IPS-11a (cell line): ENCODE data around the gene CPT2.

Experiments
- H3K4me3 ChIP-seq: one replicate; pipeline ENCODE4 v1.5.1; 2013; ENCODE audit warnings: low read depth, low read length, control low read depth

The CPT2 gene

GRCh38 chr1:53214376-53214940 is 17.8 kb downstream of the CPT2 start:
- H3K4me3 ChIP-seq: no peak overlapping the region

GRCh38 chr1:53218201-53218600 is 21.6 kb downstream of the CPT2 start:
- no peak overlapping the region for H3K4me3 ChIP-seq

- peak overlapping the region; percentile 98 for H3K4me3 ChIP-seq
These were observed 23.1 kb downstream of the CPT2 start for GRCh38 chr1:53219711-53220110.

GRCh38 chr1:53220171-53220961 is 23.7 kb downstream of the CPT2 start, which contains the start of gene CZIB:
Gene CZIB, minus strand, starts transcription at chr1:53220634. Its CDS starts 59 bp downstream, at chr1:53220575.
- H3K4me3 ChIP-seq: peak within 1 kb of the TSS; percentile 98

- peak overlapping the region; percentile 98 for H3K4me3 ChIP-seq
These were observed 24.3 kb downstream of the CPT2 start for GRCh38 chr1:53220962-53221286.

- H3K4me3 ChIP-seq: peak overlapping the region; percentile 99
These were observed 41.0 kb downstream of the CPT2 start for GRCh38 chr1:53237638-53238037.

GRCh38 chr1:53238197-53239155 is 41.9 kb downstream of the CPT2 start, which contains the start of gene MAGOH:
Gene MAGOH, minus strand, starts transcription at chr1:53238518. Its CDS starts 70 bp downstream, at chr1:53238448.
- H3K4me3 ChIP-seq: peak within 1 kb of the TSS; percentile 99

- H3K4me3 ChIP-seq: no peak overlapping the region
These were observed 45.2 kb downstream of the CPT2 start for GRCh38 chr1:53241828-53242227.

GRCh38 chr1:53242381-53242780 is 45.8 kb downstream of the CPT2 start:
- no peak overlapping the region for H3K4me3 ChIP-seq

GRCh38 chr1:53244141-53244540 is 47.5 kb downstream of the CPT2 start:
- H3K4me3 ChIP-seq: no peak overlapping the region

GRCh38 chr1:53246261-53247134 is 49.9 kb downstream of the CPT2 start:
- no peak overlapping the region for H3K4me3 ChIP-seq

GRCh38 chr1:53249706-53250105 is 53.1 kb downstream of the CPT2 start:
- H3K4me3 ChIP-seq: no peak overlapping the region

- H3K4me3 ChIP-seq: no peak overlapping the region
These were observed 53.7 kb downstream of the CPT2 start for GRCh38 chr1:53250325-53250724.

GRCh38 chr1:53254011-53254640 is 57.5 kb downstream of the CPT2 start:
- no peak overlapping the region for H3K4me3 ChIP-seq

GRCh38 chr1:53255031-53255430 is 58.4 kb downstream of the CPT2 start:
- H3K4me3 ChIP-seq: no peak overlapping the region

- no peak overlapping the region for H3K4me3 ChIP-seq
These were observed 60.2 kb downstream of the CPT2 start for GRCh38 chr1:53256511-53257453.

- H3K4me3 ChIP-seq: no peak overlapping the region
These were observed 60.9 kb downstream of the CPT2 start for GRCh38 chr1:53257454-53258081.

- H3K4me3 ChIP-seq: no peak overlapping the region
These were observed 61.6 kb downstream of the CPT2 start for GRCh38 chr1:53258216-53258615.
